SK-MEL-5 (cell line): ENCODE results near the gene SLPI. TPM values are rescaled to one million over a fixed set of nuclear protein-coding genes. Genes with fewer than 3 reads are reported as not detected.

ENCODE experiments used
- DNase-seq: peaks from one replicate; pipeline ENCODE4 v3.0.0-alpha.2; 2016; ENCODE audit warnings: low read depth, low spot score
- in situ Hi-C: cut with HindIII; loops from 2 replicates; pipeline ENCODE4 v1.10.0; 2016; ENCODE audit warnings: low sequenced_read_pairs, high pct_unique_total_duplicates, low pct_unique_long_range_greater_than_20kb
- polyA plus RNA-seq, 2 experiments: library from polyadenylated mRNA; depleted of rRNA; stranded (reverse); fragments of >200 nt; gene quantifications; 2 replicates each; pipeline ENCODE4 v1.2.3, GENCODE V29; 2015
- total RNA-seq: library from RNA; depleted of rRNA; stranded (reverse); fragments of >200 nt; shearing (Covaris generic); gene quantifications from 2 replicates; pipeline ENCODE4 v1.2.3, GENCODE V29; 2014; rRNA removed

Gene SLPI
- total RNA-seq: not detected in 2 replicates
- polyA plus RNA-seq (2015; cell fraction: cytosol; rRNA removed): not detected in 2 replicates
- polyA plus RNA-seq (2015; cell fraction: nucleus; rRNA removed): not detected in 2 replicates

GRCh38 chr20:45254383-45255262 is at the start of gene SLPI:
SLPI (minus strand) TSS chr20:45254564; CDS start chr20:45254543, 21 bp downstream.
- DNase-seq: no peak
- in situ Hi-C loops: no loop called here

DNA sequence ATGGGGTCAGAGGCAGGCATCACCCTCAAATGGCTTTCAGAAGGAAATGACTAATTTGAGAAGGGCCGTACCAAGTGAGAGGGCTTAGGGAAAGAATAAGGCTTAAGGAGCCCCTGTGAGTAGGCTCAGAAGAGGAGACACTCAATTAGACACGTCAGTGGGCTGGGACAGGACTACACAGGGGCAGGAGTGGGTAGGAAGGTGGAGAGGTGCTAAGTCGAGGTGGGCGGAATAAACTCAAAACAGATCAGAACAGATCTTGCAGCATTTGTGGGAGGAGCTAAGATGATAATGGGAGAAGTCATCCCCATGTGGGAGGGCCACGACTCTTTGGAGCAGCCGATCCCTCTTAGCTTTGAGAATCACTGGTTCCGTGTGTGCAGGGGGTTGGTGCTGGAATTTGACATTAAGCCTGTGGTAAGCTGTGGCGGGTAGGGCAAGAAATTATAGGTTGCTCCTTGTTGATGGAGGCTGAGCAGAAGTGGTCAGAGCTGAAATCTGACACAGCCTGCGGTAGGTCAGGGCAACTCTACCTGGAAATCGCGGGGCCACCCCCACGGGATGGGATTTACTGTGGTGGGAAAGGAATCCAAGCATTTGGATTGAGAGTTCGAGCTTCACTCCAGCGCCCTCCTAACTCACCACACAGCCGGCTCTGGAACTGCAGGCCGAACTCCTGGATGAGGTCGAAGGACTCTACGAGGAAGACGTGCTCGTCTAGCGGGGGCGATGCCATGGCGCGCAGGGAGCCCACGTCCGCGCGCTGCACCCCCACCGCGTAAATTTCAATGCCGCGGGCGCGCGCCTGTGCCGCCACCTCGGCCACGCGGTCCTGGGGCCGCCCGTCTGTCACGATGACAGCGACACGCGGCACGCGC is 49.5 kb upstream of the SLPI start:
- DNase-seq: no peak
- in situ Hi-C loops: loop anchor here (25.0 kb wide), 1 partner anchor 458 kb away; no protein-coding TSS in a partner anchor

DNA sequence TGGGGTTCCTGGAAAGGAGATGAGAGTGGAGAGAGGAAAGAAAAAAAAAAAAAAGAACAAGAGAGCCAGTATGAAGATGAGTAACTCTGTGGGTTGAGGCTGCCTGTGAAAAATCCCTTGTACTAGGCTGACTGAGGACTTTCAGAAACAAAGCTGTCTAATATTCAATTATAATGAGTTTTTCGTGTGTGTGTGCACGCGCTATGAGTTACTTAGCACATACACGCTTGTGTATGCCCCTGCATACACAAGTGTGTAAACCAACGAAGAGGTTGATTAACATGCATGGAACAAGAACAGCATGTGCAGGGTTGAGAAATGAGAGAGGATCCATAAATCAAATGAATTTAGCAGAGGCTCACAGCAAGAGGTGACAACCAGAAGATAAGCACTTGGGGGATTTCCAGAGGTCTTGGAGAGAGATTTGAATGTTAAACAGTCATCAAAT is 47.5 kb upstream of the SLPI start:
- in situ Hi-C loops: loop anchor here (25.0 kb wide), 1 partner anchor 460 kb away; no protein-coding TSS in a partner anchor
- DNase-seq: no peak

- peak; percentile 90 for DNase-seq
- in situ Hi-C loops: loop anchor here (25.0 kb wide), 1 partner anchor 461 kb away; no protein-coding TSS in a partner anchor
Measured at GRCh38 chr20:45300961-45301360, 46.6 kb upstream of the SLPI start.

GRCh38 chr20:45299786-45300185 is 45.4 kb upstream of the SLPI start:
- in situ Hi-C loops: loop anchor here (25.0 kb wide), 1 partner anchor 463 kb away; no protein-coding TSS in a partner anchor
- no peak for DNase-seq

GRCh38 chr20:45297786-45298497 is 43.6 kb upstream of the SLPI start:
- in situ Hi-C loops: no loop called here
- DNase-seq: no peak

GRCh38 chr20:45294659-45295058 is 40.3 kb upstream of the SLPI start:
- in situ Hi-C loops: no loop called here
- DNase-seq: no peak

- in situ Hi-C loops: no loop called here
Measured at GRCh38 chr20:45294003-45294368, 39.6 kb upstream of the SLPI start.

GRCh38 chr20:45293041-45294002 is 39.0 kb upstream of the SLPI start:
- in situ Hi-C loops: no loop called here
- peak; percentile 87 for DNase-seq

More at GRCh38 chr20:45294003-45294368, 39.6 kb upstream of the SLPI start:
- no peak for DNase-seq

DNA sequence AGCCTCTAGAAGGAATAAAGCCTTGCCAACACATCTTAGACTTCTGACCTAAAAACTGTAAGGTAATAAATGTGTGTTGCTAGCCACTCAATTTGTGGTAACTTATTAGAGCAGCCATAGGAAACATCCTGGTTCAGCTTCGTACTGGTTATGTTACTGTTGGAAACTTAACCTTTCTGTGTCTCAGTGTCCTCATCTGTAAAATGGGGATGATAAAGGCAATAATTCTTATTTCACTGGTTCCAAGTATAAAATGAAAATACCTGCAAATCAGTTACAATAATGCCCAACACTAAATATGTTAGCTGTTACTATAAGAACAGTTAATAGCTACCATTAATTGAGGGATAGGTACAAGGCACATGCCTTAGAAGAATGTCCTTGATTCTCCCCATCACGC is 38.0 kb upstream of the SLPI start:
- in situ Hi-C loops: no loop called here

DNA sequence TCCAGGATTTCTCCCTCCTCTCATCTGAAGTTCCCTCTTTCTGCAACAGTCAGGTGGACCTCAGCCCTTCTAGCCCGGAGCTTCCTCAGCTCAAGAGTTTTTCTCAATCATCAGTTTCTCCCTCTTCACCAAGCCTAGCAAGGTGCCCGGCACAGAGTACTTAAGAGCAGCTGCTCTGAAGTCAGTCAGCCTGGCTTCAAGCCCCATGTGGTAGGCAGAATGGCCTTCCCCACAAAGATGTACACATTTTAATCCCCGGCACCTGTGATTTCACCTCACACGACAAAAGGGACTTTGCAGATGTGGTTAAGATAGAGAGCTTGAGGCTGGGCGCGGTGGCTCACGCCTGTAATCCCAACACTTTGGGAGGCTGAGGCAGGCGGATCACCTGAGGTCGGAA is 37.2 kb upstream of the SLPI start:
- in situ Hi-C loops: no loop called here
- no peak for DNase-seq

More for the DNA sequence above, 38.0 kb upstream of the SLPI start:
- DNase-seq: no peak

DNA sequence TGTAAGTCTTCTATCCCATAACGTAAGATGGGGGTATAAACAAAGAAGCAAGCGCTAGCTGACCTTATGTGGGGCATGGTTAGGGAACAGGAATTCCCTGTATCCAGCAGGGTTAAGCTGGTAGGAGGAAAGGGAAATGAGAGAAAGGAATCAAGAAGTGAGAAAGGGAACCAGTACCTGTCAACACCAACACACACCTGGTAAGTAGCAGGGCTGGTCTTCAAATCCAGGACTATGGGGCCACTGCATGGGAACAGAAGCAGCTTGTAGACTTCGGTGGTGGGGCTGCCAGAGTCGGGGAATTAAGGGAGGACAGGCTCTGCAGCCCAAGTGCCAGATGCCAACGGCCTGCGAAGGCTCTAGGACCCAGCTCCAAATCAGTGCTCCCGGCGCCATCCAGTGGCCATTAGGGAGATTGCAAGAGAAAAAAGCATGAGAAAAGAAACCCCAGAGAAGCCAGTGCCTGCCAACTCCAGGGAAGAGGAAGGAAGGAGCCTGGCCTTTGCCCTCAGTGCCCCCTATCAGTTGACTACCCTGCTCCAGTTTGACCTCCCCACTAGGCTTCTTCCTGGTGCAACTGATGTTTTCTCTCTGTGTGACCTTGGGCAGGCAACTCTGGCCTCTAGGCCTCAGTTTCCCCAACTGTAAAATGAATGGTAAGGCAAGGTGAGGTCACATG is 36.5 kb upstream of the SLPI start:
- in situ Hi-C loops: no loop called here
- DNase-seq: peak; percentile 90

DNA sequence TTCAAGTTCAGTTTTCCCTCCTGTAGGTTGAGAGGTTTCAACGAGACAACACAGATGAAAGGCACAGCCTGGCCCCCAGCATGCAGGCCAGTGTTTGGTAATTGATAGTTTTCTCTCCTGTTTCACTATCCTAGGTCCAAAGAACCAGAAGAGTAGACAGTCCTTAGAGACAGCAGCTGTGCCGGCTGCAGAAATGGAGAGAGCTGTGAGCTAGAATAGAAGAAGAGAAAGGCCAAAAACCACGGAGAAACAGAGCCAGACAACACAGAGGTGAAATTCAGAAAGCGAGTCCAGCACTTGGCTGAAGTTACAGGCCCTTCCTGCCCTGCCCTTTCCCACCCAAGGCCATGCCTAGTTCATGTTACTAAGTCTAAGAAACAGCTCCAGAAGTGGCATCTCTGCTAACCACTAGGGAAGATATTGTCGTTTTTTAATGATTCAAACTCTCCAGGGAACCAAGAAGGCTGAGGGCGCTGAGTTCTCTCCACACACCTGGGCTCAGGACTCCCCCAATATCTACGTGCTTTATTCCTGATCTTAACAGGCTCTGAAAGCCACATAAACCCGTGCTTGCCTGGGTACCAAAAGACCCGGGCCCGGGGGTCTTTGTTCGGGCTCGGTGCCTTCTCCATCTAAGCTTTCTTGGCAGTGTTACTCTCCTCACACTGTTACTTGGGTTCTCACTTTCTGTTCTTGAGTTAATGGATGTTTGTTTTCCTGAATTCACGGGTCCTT is 35.7 kb upstream of the SLPI start:
- DNase-seq: no peak
- in situ Hi-C loops: no loop called here

GRCh38 chr20:45288860-45289259 is 34.5 kb upstream of the SLPI start:
- in situ Hi-C loops: no loop called here
- no peak for DNase-seq

- no peak for DNase-seq
- in situ Hi-C loops: no loop called here
Measured at GRCh38 chr20:45288376-45288775, 34.0 kb upstream of the SLPI start.
